ENCODE measurements around the gene AOPEP.
"Not testable (repeated sequence)": the region's sequence is repeated elsewhere in the genome, so short reads cannot be mapped to it uniquely, and the experiment has no call there.

The AOPEP gene

DNA sequence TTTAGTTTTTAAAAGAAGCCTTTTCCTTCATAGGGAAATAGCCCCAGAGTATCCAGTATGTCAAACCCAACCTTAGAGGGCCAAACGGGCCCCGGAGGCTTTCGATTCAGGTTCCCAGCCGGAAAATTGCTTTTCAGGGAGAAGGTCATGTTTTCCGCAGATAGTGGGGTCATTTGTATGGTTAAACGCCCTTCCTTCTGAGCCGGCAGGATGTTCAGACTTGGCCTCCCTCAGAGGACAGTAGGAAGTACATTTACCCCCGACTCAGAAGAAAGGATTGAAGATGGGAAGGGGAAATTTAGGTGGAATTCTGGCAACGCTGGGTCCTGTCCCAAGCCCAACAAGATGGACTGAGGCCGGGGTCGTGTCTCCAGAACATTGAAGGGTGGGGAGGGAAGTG, 195.2 kb downstream of the AOPEP start:
- no peak for DNase-seq

DNA sequence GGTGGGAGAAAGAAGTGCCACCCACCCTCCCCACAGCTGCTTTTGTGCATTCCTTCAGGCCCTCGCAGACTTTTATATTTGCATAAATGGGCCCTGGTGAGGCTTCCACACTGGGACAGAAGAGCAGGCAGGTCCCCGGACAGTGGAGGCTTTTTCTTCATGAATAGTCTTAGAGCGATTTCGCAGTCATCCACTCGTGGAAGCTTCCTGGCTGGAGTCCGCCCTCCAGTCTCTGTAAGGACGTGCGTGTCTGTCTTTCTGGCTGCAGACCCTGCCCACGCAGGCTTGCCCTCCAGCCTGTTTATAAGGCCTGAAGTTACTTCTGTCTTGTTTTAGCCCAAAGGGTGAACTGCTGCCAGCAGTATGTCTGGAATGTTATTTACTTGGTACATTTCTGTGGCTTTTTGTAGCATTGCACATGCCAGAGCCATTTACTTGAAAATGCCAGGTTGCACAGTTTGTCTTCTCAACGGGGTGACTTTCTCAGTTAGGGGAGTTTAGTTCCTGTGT, 195.7 kb downstream of the AOPEP start:
- no peak for DNase-seq

DNA sequence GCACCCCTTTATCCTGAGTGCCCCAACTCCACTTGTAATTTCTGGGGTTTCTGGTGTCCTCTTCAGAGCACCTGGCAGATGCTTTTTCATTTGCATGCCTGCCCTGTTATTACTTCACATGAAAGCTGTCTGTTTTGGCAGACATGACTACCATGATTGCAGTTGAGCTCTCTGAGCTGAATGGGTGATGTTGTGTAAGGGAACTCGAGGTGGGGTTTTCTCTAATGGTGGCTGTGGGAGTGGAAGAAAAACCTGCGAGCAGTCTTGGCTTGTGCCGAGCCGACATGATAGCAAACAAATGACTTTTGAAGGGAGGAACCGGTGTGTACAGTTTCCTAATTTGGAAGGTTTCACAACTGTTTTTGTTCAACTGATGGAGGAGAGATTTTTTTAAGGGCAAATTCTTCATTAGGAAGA, 196.2 kb downstream of the AOPEP start:
- DNase-seq: no peak

DNA sequence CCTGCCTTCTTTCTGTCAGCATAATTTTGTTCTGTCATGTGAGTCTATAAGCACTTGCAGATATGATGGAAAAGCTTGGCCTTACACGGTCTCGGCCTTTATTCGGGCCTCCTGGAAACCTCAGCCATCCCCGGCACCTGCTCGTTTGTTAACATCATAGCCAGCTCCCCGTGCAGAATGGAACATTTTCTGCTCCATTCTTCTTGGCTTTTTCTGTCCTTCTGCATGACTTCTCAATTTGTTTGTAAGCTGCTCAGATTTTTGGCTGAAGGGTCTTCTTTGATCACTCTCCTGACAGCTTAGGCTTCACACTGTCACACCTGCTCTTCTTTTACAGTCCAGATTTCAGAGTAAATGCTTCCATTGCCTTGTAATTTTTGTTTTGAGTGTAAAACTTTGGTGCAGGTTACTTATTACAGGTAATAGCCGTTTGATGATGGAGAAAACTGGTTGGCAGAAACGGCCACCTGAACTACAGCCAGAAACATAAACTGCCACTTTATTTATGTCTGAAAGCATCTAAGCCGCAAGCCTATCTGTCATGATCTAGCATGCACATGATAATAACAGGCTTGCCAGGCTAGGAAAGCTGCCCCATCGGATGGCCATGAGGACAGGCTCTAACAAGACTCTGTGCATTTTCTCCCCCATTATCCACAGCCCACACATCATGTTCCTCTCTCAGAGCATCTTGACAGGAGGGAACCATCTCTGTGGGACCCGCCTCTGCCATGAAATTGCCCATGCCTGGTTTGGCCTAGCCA, 197.0 kb downstream of the AOPEP start:
- DNase-seq: no peak

DNA sequence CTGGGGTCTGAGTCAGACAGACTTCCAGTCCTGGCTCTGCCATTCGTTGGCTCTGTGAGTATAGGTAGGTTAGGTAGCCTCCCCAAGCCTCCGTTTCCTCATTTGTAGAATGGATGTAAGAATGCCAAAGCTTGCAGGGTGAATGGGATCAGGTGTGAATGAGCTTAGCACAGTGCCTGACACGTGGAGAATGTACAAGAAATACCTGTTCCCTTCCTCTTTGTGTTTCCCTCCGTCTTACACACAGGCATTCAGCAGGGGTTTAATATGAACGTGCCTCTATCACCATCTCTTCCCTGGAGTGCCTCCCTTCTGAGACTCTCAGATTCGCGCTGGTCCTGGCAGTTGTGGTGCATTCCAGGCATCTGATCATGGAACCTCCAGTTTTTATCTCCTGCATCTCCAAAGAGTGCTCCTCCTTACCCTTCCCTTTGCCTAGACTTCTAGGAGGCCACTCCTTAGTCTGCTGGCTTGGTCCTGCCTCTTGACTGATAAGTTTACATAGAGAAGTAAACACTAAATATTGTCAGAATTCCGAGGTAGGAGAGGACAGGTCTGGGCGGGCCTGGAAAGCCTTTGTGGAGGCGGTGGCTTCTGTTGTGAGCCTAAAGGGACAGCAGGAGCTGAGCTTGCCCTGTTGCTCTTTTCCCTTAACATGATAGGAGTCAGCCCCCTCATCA, 199.4 kb downstream of the AOPEP start:
- no peak for DNase-seq

DNA sequence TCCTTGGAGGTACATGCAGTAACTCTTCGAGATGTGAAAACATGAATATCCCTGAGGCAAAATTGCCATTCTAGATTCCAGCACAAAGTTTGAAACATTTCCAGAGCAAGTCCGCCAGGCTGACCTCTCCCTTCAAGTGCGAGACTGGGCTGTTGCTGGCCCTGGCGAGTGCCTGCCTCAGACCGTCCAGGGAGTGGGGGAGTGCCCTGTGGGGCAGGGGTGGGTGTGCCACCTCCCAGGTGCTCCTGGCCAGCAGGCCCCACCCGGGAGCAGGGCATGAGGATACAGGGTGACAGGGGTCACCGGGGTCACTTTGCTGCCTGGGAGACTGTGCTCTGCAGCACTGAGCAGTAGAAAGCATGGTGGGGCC, 199.9 kb downstream of the AOPEP start:
- DNase-seq: no peak

DNA sequence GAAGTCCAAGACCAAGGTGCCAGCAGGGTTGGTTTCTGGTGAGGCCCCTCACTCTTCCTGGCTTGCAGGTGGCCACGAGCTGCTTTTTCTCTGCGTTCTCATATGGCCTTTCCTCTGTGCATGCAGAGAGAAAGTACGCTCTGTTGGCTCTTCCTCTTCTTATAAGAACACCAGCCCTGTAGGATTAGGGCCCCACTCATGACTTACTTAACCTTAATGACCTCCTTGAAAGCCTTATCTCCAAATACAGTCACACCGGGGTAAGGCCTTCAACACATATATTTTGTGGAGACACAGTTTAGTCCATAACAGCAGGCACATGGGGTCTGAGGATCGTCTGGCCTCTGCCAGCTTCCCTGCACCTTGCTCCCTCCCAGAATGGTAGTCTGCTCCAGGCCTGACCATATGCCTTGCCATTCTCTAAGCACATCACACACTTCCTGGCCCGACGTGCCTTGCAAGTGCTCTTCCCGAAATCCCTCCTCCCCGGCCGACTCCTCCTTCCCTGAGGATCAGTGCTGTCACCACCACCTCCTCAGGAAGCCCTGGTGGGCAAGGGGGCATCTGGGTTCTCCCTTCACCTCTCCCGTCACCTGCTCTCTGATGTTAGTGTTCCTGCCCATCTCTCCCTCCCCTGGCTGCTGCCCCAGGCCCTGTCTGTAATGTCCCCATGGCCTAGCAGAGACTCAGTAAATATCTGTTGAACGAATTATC, 200.7 kb downstream of the AOPEP start:
- DNase-seq: no peak

DNA sequence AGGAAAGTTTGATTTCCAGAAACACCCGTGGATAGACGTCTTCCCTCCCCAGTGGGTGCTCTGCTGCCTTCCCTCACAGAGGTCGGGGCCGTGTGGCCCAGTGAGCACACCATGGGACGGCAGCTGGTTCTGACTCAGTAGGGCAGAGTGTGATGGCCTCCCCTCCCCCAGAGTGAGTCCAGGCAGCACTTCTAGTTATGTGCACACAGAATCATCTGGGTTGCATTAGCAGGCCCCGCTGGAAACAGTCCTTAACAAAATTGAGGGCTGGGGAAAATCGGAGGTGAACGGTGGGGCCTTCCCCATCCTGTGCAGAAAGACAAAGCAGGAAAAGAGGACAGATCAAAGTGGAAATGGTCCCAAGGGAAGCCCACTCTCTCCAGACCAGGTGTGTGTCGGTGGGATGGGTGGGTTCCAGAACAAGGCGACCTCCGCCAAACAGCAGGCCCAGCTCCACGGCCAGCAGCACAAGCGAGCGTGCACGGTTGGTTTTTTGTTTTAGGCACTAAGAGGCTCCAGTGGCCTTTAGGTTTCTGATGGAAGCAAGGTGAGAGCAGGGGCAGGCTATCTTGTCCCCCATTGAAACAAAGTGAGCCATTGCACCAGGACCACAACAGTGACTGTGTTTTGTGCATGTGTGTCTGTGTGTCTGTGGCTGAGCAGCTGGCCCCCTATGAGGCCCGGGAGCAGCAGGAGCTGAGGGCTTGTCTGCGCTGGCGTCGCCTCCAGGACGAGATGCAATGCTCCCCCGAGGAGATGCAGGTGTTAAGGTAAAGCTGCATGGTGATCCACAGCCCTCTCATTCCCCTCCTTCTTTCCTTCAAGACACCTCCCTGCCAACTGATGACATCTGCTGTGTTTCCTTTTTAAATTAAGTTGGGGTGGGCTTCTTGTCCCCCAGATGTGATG, 201.5 kb downstream of the AOPEP start:
- no peak for DNase-seq

DNA sequence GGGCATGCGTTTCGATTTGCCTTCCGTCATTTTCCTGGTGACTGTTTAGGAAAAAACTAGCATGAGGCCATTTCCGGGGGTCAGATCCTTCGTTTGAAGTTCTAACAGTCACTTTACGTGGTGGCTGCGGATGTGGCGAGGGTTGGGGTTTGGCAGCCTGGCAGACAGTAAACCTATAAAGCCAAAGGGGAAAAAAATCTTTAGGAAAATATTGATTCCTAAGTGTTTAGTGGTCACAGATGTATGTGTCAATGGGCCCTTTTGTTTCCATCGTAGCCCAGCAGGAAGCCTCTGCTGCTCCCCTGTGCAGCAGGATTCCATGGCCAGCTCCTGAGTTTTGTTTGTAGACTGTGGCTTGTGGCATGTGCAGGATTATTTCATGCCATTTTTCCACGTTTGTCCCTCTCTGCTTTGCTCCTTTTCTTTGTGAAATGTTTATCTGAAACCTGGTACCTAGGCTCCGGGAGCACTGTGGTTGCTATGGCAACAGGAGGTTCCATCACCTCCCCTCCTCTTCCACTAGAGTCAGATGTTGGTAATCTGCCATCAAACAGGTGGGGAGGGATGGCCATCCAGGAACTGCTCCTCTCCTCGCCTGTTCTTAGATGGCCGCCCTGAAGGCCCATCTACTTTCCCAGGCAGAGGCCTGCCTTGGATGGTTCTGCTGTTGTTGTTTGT, 202.3 kb downstream of the AOPEP start:
- no peak for DNase-seq

DNA sequence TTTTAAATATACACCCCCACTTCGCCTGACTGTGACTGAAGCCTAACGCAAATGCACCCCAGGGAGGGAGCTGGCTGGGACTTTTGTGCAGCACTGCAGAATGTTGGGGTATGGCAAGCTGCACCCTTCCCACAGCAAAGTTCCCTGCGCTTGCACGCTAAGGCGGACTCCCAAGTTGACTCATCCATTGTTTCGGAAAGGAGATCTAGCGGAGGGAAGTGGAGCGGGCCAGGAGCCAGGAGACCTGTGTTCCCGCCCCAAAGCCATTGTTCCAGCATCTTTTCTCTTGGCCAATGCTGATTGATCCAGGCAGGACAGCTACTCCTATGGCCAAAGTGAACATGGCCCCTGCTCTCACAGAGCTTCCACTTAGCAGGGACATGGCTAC, 202.9 kb downstream of the AOPEP start:
- DNase-seq: no peak

DNA sequence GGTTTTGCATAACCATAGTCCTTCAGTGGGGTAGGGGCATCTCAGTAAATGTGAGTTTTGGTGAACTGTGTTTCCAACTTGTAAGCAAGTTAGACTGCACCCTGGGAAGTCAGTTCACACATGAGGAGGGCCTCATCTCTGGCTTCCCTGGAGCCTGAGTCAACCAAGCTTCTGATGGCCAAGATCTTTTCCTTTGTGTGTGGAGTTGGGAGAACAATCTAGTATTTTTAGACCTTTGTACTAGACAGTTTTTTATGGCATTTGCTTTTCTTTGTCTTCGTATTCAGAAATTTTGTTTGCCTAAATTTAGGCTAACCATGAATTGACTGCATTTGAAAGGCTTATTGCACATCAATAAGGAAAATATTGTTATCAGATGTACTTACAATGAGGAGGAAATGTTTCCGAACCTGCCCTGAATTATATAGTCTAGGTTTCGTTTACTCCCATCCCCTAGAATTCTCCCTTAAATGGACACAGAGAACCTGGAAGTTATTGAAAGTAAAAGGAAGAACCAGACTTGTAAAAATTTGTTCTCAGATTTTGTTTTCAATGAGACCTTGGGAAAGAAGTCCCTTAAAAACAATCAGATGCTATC, 204.6 kb downstream of the AOPEP start:
- DNase-seq: no peak

DNA sequence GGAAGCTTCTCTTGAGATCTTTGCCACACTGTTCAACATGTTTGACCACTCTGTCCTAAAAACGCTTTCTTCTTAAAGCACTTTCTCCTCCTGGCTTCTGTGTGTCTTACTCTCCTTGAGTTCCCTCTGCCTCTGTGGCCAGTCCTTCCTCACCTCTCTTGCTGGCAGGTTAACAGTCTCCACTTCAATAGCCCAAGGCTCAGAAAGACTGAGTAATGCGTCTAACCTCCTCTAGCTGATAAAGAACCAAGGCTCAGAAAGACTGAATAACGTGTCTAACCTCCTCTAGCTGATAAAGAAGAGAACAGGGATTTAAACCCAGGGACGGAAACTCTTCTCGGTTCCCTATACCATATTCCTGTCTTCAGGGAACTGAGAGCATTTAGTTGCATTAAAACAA, 205.2 kb downstream of the AOPEP start:
- DNase-seq: no peak

DNA sequence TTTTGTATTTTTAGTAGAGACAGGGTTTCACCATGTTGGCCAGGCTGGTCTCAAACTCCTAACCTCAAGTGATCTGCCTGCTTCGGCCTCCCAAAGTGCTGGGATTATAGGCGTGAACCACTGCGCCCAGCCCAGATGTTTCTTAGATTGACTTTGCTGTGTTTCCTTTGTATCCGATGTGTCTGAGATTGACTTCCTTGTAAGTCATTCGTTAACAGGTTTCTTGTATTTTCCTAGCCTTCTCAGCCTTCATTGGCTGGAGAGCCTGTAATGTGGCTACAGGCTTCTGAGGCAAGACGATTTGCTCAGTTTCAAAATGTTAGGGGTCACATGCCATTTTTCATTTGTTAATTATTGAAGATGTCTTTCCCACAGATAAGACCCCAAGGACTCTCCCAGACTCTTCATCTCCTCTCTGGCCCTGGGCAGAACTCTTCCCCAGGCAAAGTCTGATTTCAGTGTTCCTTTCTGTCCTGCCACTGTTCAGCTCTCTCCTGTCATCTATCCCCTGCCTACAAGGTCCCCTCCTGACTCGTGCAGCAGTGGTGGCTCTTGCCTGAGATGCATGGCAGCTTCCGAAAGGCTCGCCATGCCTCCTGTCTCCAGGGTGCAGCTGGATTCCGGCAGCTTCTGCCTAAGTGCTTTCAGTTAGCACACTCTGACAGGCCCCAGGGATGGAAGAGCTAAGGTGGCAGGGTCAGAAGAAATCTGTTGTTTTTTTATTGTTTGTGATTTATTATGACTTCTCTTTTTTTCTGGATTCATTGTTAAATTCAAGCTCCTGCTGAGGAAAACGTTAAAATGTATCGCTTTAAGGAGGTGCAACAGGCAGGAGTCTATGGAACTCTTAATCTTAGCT, 206.4 kb downstream of the AOPEP start:
- DNase-seq: no peak

DNA sequence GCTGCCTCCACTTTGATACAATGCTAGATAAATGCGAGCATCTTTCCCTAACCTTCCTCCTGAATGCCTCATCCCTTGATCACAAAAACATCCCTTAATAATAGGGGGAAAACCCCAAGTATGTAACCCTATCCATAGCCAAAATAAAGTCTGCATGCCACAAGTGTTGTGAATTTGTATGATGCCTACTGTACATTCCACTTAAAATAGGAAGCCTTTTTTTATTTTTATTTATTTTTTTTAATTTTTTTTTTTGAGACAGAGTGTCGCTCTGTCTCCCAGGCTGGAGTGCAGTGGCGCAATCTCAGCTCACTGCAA, 207.0 kb downstream of the AOPEP start:
- DNase-seq: no peak

DNA sequence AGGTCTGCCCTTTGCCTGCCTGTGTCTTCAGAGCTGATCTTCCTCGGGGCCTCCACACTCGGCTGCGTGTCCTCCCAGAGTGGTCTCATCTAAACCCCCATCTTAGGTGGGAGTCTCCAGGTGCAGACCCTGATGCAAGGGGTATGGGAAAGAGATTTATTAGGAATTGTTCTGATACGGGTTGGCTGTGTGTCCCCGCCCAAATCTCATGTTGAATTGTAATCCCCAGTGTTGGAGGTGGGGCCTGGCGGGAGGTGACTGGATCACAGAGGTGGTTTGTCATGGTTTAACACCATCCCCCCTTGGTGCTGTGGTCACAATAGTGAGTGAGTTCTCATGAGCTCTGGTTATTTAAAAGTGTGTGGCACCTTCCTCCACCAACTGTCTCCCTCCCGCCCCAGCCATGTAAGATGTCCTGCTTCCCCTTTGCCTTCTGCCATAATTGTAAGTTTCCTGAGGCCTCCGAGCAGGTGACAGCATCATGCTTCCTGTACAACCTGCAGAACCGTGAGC, 208.4 kb downstream of the AOPEP start:
- no peak for DNase-seq

DNA sequence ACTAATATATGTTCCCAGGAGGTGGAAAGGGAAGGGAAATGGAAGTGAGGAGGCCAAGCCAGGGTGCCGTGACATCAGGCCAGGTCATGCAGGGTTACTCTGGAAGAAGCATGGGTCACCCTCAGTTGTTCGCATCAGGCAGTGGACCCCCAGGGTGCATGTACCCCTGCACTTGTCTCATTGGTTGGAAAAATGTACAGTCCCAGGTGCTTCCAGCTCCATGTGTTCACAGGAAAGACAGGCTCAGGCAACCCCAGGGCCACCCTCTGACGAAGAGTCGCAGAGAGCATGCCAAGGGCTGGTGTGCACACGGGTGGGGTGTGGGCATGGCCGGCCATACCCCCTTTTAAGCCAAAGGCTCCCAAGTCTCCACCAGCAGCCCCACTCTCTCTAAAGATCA, 208.9 kb downstream of the AOPEP start:
- DNase-seq: no peak

DNA sequence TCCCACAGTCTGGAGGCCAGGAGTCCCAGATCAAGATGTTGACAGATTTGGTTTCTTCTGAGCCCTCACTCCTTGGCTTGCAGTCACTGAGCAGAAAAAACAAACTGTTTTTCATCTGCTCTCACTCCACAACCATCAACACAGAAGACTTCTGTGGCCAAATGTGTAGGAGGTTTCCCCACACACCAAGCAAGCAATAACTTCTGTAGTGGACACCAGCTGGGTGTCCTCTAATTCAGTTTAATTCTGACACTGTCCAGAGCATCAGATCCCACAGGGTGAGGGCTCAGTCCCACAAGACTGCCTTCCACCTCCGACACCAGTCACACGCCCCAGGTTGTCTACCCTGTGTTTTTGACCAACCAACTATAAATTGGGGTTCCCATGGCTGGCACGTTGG, 209.9 kb downstream of the AOPEP start:
- DNase-seq: no peak

DNA sequence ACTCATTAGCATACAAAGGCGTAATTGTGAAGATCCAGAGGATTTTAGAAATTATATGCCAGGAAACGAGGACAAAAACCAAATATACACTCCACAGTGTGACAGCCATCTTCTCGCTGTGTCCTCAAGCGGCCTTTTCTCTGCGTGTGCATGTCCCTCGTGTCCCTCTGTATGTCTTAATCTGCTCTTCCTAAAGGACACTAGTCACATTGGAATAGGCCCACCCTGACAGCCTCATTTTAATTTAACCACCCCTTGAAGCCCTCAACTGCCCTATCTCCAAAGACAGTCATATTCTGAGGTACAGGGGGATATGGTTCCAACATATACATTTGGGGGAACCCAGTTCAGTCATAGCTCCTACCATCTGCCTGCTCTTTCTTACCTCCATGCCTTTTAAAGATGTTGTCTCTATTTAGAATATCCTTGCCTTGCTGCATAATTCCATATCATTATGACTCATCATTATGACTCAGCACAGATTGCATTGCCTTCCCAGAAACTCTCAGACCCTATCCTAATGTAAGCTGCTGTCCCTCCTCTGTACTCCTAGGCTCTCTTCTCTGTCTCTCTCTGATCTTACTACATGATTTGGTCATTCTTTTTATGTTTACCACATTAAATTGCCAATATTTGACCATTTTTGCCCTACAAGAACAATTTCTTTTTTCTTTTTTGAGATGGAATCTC, 210.9 kb downstream of the AOPEP start:
- DNase-seq: no peak

DNA sequence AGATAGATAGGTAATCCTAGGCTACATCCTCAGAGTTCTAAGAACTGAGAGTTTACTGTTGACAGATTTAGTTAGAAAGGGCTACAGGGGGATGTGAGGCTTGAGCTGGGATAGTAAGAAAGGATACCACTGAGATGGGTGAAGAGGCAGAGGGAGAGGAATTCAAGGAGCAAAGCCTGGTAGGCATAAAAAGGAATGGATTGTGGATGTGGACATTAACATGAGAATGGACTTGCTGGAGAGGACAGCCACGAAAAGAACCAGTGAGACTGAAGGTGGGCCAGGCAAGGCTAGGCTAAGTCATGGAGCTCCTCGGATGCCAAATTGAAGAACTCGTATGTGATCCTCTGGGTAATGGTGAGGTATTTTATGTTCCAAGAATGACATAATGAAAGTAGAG, 211.9 kb downstream of the AOPEP start:
- DNase-seq: no peak

DNA sequence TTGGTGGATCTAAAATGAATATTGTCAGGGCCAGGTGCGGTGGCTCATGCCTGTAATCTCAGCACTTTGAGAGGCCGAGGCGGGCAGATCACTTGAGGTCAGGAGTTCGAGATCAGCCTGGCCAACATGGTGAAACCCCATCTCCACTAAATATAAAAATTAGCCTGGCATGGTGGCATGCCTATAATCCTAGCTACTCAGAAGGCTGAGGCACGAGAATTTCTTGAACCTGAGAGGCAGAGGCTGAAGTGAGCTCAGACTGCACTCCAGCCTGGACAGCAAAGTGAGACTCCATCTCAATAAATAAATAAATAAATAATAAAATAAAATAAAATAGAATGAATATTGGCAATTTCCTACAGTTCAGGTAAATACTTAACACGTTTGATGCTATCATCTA, 213.8 kb downstream of the AOPEP start:
- DNase-seq: not testable (repeated sequence)
